GM18498 (cell line): Measurements from ENCODE around the gene GALNT3.

Experiments
- ATAC-seq: cut with Tn5 transposase; IDR thresholded peaks from one replicate; pipeline ENCODE4 v1.9.1; 2021; ENCODE audit warnings: mild to moderate bottlenecking, moderate library complexity; ENCODE audit not compliant: unreplicated experiment

GALNT3 gene

DNA sequence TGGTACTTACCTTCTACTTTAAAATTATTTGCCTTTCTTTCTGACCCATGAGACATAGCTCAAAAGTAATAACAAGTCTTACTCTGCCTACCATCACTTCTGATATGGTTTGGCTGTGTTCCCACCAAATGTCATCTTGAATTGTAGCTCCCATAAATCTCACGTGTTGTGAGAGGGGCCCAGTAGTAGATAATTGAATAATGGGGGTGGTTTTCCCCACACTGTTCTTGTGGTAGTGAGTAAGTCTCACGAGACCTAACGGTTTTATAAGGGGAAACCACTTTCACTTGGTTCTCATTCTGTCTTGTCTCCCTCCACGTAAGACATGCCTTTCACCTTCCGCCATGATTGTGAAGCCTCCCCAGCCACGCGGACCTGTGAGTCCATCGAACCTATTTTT is 47.5 kb downstream of the GALNT3 start:
- ATAC-seq = no peak

DNA sequence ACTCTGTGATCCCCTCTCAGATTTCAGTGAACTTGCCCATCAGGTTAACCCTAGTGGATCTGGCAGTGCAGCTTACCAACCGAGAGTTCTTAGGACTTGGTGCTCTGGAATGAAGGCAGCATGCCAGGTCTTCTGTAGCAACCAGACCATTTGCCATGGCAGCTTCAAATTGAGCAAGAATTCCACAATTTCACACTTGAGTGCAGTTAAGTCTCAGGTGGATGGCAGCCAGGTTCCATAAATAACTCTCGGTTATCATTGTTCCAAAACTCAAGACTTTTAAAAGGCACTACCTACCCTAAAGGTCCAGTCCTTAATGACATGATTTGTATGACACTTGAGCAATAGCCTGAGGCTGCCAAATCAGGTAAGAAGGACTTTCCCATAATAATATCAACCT is 48.1 kb downstream of the GALNT3 start:
- ATAC-seq = no peak

DNA sequence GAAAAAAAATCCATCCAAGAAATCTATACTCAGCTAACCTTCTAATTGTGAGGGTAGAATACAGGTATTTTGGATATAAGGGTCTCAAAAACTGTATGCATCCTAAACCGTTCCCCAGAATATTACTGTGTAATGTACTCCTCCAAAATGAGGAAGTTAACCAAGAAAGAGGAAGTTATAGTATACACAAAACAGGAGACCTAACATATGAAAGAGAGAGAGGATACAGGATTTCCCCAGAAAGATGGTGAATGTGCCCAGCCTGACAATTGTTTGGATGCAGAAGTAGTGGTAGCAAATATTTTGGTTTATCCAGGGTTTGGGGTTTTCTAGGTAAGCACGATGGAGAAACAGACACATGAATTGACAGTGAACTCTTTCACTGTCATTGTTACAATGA is 50.6 kb downstream of the GALNT3 start:
- peak; percentile 96 for ATAC-seq

DNA sequence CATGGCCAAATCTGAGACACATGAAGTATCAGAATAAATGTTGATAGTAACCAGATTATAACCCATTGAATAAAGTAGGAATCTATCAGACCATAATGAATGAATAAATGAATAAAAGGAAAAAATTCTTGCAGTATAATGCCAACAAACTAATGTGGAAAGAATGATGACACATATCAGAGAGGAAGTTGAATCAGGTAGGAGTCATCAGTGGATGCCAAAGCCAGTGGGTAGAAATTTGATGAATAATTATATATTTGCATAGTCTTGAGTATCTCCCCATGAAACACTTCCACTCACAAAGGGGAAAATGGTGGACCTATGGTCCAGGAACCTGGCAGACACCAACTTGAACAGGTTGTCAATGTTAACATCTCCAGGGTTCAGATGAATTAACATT is 68.6 kb downstream of the GALNT3 start:
- no peak for ATAC-seq

DNA sequence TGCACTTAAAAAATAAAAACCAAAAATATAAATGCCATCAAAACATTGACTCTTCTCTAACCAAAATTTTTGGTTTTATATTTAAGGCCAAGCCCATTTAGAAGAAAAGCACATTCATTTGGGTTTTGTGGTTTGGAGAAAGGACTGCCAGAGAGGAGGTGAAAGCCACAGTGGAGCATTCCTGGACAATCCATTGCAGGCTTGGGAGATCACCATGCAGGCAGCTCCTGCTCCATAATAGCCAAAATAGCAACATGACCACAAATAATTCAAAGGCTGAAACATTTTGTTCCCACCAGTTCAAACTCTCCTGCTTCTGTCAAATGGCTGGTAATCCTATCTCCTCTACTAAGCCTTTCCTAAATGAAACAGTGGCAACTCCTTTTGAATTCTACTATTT is 73.5 kb downstream of the GALNT3 start:
- no peak for ATAC-seq

GRCh38 chr2:165718610-165719210 is 75.3 kb downstream of the GALNT3 start:
- ATAC-seq = no peak

DNA sequence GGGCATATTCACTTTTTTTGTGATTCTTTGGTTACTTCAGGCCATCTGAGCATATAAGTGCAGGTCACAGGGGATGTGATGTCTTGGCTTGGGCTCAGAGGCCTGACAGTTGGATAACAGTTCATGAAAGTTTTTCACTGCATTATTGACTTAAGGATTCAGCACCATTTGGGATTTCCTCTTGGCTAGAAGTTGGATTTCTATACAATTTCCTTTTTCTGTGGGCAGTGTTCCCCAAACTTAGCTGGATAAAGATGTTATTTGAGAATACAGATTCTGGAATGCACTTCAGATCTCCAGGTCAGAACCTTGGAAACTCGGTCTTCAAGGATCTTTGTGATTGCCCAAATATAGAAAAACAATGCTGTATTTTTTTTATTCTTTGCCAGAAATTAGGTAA is 78.0 kb downstream of the GALNT3 start:
- ATAC-seq = no peak

GRCh38 chr2:165706960-165707487 is 87.0 kb downstream of the GALNT3 start:
- ATAC-seq = no peak

- ATAC-seq = no peak
These were observed 92.9 kb downstream of the GALNT3 start for GRCh38 chr2:165701147-165701546.

DNA sequence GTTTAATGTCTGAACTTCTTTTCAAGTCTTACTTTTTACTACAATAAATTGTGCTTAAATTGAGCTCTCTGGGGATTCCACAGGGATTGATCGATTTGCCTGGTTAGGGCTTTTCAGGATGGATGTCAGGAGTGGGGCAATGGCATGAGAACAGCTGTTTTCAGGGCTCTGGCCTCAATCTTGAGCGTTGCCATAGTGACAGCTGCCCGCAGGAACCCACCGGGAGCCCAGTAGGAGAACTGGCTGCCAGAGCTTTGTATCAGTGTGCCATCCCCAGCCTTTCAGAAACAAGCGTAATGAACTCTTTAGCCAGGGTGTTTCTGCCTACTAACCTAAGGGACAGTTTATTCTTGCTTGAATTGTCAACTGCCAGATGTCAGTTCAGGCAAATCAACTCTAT is 93.5 kb downstream of the GALNT3 start:
- ATAC-seq = no peak

DNA sequence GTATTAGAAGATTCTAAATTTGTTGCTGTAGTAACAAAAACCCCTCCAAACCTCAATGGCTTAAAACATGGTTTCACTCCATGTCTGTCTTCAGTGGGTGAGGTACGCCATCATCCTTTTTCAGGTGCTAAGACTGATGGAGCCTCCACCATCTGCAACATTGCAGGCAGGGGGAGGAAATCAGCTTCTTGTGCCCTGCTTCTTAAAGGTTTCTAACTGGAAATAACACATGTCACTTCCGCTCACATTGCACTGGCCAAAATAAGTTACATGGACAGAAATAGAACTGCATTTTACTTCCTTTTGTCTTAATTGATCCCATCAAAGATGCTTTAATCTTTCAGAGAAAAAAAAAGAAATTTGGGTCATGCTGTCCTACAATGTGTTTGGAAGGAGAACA is 94.1 kb downstream of the GALNT3 start:
- no peak for ATAC-seq

DNA sequence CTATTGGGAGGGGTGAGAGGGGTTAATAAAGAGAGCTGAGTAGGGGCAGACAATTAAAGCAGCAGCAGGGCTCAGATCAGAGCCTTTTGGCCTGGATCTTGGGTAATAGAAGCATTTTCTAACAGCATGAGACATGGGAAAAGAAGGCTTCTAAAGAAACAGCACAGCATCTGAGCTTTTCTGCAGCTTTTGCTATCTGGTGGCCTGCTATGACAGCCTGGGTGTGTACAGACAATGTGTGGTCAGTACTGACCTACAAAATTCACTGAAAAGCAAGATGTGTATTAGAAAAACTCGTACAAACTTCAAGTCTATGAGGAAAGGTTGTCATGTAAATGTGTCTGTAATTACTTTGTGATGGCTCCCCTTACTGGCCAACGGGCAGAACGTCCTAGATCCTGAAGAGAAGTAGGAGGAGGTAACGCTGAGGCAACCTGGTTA is 95.6 kb downstream of the GALNT3 start:
- ATAC-seq = peak; percentile 86

- no peak for ATAC-seq
These were observed 96.2 kb downstream of the GALNT3 start for GRCh38 chr2:165697748-165698443.
